GM21381 (cell line): ENCODE results near the gene MED19.
"Not testable (repeated sequence)": the region's sequence is repeated elsewhere in the genome, so short reads cannot be mapped to it uniquely, and the experiment has no call there.

Source experiments
- ATAC-seq: cut with Tn5 transposase; IDR thresholded peaks from one replicate; pipeline ENCODE4 v1.9.1; 2021; ENCODE audit warnings: mild to moderate bottlenecking, moderate library complexity; ENCODE audit not compliant: unreplicated experiment

The MED19 gene, protein sequence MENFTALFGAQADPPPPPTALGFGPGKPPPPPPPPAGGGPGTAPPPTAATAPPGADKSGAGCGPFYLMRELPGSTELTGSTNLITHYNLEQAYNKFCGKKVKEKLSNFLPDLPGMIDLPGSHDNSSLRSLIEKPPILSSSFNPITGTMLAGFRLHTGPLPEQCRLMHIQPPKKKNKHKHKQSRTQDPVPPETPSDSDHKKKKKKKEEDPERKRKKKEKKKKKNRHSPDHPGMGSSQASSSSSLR

DNA sequence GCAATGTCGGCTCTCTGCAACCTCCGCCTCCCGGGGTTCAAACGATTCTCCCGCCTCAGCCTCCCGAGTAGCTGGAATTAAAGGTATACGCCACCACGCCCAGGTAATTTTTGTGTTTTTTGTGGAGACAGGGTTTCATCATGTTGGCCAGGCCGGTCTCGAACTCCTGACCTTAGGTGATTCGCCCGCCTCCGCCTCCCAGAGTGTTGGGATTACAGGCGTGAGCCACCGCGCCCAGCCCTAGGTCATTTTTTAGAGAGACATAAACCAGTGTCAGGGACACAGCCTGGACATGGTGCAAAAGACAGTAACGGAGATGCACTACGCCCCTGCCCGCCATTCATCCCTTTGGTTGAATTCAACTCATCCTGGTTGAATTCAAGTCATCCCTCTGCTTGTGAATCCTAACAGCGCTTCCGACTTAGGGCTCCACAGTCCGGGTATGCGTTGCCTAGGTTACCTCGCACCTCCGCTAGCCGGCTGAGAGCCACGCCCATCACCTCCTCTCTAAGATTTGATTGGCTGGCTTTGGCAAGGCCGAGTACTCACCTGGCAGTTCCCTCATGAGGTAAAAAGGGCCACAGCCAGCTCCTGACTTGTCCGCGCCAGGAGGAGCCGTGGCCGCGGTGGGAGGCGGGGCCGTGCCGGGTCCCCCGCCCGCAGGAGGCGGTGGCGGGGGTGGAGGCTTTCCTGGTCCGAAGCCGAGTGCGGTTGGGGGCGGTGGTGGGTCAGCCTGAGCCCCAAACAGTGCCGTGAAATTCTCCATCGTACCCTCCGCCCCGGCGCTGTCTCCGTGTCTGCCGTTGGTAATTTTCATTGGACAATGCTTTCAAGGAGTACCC is at the start of gene MED19:
Gene MED19 (minus strand): TSS at position 802 of the 842 bp plus-strand sequence. CDS start 36 bp downstream, at position 766.
- peak; percentile 44 for ATAC-seq

DNA sequence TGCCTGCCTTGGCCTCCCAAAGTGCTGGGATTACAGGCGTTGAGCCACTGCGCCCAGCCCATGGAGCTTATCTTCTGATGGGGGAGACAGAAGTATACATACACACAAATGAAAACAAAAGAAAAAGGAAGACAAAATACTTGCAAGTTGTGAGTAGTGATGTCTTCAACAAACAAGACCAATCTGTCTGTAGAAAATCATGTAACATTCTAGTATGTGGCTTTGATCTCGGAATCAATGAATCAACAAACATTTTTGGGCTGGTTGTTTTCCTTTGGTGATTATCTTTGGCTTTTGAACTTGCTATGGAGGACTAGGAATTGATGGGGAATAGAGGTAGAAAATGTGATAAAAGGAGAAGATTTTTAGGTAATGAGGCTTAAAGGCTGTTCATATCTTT is 46.2 kb upstream of the MED19 start:
- ATAC-seq = no peak

DNA sequence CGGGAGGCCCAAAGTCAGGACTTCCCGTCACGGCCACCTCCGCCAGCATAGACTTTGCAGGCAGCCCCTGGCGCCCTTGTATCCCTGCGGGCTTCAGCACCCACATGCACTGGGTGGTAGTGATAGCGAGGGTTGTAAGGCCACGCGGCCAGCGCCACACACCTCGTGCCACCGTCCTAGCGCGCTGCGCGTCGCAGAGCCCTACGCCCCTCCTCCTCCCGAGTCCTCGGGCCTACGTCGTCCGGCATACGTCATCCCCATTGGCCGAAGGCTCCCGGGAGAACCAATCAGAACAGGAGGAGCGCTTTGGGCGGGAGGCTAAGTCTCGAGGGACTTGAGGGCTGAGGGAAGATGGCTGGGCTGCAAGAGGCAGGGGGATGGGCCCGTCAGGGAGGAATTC is 40.9 kb upstream of the MED19 start:
- no peak for ATAC-seq

DNA sequence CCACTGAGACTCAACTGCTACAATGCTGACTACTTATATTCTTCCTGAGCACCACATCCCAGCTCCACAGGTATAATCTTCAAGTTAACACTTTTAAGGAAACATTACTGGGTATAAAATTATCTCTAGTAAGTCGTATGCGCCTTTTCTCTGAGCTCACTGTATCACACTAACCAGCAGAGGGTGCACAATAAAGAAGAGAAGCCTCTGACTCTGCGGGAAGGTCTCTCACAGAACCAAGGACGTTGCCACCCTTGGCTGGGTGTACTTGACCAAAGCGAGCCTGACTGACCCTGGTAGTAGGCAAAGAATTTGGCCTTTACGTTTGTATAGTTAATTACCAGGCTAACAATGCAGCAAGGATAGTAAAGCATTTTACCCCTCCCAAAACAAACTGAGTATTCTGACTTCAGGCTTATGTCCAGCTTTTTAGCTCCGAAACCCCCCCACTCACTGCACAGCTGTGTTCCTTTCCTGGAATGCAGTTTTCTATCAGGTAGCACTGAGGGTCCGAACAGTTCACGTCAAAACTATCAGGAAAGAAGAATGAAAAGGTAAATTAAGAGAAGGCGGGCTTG is 39.8 kb upstream of the MED19 start, which contains the start of gene BTBD18:
Gene BTBD18 (minus strand): TSS at position 144 of the 578 bp plus-strand sequence. CDS start 631 bp downstream, outside the sequence.
- ATAC-seq = no peak

DNA sequence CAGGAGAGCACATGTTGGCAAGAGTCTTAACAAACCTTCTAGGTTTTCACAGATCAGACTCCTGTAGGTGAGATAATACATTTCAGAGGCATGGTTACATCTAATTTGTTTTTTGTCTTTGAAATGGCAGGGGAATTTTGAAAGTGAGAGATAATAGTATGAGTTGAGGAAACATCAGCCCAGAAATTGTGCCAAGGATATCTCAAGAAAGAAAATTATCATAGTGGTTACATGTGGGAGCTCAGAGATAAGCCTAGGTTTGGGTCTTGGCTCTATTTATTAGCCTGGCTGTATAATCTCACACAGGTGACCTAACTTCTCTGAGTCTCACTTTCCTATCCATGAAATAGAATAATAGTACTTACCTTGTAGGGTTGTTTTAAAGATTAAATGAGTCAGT is 39.2 kb upstream of the MED19 start:
- ATAC-seq = no peak

DNA sequence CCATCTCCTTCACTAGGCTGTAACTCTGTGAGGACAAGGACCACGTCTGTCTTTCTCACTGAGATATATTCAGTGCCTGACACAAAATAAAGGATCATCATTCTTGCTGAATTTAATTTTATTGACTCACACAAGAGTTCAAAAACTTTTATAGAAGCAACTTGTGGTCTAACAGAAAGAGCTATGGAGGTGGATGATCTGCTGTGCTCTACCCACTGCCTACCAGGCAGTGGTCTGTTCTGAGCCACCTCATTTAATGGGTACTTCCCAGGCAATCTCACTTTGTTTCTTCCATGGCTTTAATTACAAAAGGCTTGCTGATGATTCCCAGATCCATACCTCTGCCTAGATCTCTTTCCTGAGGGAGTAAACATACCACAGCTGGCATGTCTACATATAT is 34.9 kb upstream of the MED19 start:
- no peak for ATAC-seq

DNA sequence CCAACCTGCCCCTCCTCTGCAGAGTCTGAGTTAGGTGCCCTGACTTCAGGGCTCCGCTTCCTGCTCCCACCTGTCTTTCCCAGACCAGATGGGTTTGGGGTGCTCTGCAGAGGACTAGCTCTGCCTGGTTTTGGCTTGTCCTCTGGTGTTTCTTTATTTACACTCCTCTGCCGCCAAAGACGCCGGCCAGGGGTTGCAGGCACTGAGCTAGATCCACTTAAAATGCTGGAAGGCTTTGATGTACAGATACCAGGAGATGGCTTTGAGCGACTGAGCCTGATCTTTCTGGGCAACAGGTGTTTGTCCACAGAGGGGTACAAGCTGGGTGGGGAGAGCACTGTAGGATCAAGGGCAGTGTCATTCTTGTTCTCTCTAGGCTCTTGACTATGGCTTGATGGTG is 33.2 kb upstream of the MED19 start:
- no peak for ATAC-seq

DNA sequence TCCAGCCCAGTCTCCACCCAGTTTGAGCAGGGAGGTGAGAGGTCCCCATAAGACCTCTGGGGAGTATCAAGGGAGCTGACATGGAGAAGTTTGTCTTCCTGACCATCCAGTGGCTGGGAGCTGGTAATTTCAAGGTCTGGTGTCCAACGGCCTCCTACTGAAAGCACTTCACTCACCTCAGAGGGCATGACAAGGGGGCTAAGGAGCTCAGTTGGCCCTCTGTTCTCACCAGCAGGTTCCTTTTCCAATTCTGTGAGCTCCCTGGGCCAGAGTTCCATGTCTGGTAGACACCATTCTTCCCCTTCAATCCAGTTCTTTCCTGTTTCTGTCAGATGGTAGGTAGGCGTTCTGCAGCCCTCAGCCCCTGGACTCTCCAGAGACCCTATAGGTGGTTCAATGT is 32.3 kb upstream of the MED19 start:
- ATAC-seq = no peak

DNA sequence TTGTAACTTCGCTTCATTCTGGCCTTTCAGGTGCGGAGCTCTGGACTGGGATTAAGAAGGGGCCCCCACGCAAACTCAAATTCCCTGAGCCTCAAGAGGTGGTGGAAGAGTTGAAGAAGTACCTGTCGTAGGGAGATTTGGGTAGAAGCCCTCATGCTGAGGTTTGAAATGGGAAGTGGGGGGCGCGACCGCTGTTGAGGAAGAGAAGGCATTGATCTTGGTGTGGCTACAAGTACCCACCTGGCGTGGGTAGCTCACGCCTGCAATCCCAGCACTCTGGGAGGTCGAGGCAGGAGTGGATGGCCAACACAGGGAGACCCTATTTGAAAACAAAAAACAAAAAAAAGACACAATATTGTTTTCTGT is 30.1 kb upstream of the MED19 start:
- no peak for ATAC-seq

DNA sequence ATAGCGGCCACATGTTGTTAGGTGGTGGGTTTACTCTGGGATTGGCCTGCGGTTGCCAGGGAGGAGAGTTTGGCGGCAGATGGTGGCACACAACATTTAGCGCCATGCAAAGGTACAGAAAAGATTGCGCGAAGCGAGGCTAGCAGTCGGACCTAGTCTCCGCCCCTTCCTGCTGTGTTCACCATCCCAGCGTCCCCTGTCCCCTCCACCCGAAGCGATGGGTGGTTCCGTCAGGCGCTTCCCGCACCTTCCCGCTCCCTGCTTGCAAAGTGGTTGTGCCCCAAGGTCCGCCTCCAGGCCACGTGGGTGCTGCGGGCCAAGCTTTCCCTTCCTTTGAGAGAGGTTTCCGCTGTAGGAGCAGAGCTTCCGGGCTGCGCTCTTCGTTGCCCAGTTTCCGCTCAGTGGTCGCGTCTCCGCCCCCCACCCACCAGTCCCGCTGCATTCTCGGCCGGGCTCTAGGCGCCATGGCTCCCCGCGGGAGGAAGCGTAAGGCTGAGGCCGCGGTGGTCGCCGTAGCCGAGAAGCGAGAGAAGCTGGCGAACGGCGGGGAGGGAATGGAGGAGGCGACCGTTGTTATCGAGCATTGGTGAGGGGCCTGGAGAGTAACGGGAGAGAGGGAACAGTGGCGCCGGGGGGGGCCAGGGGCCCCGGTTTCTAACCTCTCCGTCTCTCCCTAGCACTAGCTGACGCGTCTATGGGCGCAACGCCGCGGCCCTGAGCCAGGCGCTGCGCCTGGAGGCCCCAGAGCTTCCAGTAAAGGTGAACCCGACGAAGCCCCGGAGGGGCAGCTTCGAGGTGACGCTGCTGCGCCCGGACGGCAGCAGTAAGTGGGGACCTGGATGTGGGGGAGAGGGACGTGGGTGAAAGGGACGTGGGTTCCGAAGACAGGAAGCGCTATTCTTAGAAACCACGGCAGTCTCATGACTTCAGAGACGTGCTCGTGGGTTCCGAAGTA is 29.4 kb upstream of the MED19 start, which contains the start of gene SELENOH:
Gene SELENOH (plus strand): TSS at position 360 of the 955 bp plus-strand sequence. CDS start 105 bp downstream, at position 465.
- ATAC-seq = peak; percentile 92

DNA sequence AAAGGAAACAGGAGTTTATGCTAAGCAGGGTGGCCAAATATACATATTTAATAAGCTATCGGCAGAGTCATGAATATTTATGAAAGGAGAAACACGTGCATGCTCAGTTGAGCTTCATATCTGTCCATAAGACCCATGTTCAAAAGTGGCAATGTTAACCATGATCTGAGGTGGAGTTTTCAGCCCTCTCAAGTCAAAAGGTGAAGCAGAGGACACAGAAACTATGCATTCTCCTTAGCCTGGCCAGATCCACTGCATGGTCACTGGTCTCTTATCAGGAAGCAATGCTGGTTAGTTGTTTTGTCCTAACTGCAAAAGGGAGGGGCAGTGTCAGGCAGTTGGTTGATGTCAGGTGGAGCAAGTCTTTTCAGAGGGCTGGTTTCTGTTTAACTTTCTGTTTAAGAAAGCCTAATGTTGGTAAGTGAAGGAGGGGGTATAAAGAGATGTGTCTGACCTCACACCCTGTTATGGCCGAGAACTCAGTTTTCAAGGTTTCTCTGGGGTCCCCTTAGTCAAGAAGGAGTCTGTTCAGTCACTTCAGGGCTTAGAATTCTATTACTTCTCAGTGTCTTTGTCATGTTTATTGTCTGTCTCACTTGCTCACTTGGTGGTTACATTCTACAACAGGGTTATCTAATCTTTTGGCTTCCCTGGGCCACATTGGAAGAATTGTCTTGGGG is 23.7 kb upstream of the MED19 start:
- no peak for ATAC-seq

DNA sequence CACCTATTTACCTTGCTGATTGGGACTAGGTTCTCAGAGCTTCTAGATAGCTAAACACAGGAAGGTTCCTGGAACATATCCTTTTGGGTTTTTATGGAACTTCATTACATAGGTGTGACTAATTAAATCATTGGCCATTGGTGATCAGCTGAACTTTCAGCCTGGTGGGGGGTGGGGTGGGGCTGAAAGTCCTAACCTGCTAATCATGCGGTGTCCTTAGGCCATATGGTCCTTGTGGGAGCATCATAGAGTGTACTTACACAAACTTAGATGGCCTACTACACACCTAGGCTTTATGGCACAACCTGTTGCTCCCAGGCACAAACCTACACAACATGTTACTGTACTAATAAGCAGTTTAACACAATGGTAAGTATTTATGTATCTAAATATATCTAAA is 20.6 kb upstream of the MED19 start:
- no peak for ATAC-seq

DNA sequence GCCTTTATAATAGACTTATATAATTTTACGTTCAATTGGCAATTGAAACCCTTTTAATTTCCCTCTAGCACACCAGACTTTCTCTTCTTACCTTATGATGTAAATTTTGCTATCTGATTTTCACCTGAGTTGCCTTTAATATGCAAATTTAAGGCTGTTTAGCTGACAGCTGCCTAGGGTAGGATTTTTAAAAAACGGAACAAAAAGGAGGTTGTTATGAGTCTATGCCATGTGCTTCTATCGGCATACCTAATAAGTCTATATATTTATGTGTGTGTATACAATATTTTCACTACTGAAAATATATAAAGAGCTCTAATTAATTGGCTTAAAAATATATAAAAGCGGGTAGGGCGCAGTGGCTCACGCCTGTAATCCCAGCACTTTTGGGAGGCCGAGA is 17.5 kb upstream of the MED19 start:
- ATAC-seq = no peak

DNA sequence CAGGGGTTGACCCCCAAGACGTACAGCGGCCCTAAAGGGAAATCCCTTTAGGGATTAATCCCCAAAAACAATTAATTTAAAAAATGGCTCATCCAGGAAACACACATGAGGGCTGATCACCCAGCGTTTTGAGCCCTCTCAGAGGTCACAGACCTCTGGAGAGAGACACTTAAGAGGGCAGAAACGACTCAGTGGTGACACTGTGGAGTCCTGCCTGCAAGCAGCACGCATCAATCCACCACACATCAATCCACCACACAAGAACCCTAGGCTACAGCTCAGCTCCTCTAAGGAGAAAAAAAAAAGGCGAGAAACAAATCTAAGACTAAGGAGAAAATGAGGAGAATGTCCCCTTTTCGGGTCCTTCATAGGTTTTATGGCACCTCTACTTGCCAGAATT is 16.8 kb upstream of the MED19 start:
- no peak for ATAC-seq

DNA sequence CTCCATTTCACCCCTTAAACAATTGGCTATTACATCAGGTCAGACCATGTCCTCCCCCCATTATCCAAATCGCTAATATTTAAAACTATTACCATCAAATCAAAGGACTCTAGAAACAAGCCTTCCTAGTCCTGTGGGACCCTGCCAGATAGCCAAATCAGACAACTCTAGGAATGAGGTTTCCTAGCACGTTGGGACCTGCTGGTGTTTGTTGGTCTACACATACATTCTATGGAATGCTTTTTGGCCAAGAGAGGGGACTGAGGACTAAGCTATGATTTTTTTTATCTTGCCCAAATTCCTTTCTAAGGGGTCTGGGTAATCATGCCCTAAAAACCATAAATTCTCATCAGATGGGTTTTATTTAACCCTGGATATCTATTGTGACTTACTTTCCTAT is 15.2 kb upstream of the MED19 start:
- no peak for ATAC-seq

DNA sequence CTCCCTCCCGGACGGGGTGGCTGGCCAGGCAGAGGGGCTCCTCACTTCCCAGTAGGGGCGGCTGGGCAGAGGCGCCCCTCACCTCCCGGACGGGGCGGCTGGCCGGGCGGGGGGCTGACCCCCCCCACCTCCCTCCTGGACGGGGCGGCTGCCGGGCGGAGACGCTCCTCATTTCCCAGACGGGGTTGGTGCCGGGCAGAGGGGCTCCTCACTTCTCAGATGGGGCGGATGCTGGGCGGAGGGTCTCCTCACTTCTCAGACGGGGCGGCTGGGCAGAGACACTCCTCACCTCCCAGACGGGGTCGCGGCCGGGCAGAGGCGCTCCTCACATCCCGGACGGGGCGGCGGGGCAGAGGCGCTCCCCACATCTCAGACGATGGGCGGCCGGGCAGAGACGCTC is 4.7 kb upstream of the MED19 start:
- ATAC-seq = not testable (repeated sequence)

DNA sequence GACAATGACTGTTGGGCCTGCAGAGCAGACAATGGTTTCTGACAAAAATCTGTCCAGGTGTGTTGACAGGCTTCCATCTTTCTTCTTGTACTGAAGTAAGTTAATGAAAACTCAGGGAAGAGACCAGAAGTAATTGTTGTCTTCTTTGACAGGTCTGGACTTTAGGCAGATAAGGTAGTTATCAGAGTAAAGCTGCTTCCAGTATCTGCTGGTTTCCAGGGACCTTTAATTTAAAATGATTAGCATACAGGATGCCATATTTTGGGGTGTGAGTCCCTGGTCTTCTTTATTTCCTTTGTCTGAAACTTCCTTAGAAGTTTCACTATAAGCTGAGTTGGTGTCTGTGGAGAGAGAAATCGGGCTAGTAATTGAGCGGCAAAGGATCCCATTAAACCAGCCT is 1.8 kb upstream of the MED19 start:
- no peak for ATAC-seq

DNA sequence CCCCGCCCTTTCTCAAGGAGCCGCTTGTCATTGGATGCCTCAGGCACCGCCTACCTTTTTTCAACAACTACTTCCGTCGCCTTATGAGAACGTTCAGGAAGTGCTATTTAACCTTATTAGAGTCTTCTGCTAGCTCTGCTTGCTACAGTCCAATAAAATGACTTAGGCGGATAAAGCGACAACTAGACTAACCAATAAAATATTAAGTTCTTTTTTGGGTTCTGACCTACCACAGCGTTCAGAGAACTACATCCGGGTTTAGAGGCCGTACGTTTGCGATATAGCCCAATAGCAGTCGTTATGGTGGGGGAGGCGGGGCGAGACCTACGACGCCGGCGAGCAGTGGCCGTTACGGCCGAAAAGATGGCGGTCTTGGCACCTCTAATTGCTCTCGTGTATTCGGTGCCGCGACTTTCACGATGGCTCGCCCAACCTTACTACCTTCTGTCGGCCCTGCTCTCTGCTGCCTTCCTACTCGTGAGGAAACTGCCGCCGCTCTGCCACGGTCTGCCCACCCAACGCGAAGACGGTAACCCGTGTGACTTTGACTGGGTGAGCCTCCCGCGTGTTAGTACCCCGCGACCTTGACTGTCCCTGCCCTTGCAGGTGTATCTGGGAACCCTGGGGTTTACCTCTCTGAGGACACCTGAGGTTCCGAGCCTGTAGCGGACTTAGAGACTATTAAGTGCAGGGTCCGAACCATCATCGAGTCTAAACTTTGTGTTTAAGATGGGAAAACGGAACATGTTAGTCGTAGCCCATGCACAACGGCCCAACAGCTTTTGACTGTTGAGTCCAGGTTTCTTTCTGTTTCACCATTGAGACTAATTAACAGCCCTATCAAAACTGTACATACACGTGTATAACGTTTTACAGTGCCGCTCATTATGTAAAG is 488 bp upstream of the MED19 start, which contains the start of gene TMX2:
Gene TMX2 (plus strand): TSS at position 338 of the 895 bp plus-strand sequence. CDS start 26 bp downstream, at position 364.
- ATAC-seq = peak; percentile 90

DNA sequence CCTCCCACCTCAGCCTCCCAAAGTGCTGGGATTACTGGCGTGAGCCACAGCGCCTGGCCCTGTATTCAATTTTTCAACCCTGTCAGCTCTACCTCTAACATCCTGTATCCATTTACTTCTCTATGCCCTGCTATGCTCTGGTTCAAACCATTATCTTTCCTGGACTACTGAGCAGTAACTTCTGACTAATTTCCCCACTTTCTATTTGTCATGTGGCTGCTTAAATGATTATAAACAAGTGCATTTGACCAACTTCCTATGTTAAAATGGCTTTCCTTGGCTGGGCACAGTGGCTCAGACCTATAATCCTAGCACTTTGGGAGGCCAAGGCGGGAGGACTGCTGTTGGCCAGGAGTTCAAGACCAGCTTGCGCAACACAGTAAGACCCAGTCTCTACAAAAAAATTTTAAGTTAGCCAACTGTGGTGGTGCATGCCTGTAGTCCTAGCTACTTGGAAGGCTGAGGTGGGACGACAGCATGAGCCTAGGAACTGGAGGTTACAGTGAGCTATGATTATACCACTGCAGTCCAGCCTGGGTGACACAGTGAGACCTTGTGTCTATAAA is 2.1 kb downstream of the MED19 start:
- no peak for ATAC-seq
